MM.1S (cell line): ENCODE results near the gene BRICD5.

Source experiments
- DNase-seq: peaks from one replicate; pipeline ENCODE4 v3.0.0-alpha.2; 2015
- H2AFZ ChIP-seq: fragments of 300-600 bp; sonication (generic); 2 replicates; pipeline ENCODE4 v1.6.0; 2016; ENCODE audit warnings: antibody characterized with exemption, low read length
- H3F3A ChIP-seq: fragments of 300-600 bp; sonication (generic); 2 replicates; pipeline ENCODE4 v1.6.1; 2016; ENCODE audit warnings: mild to moderate bottlenecking, antibody characterized with exemption, low read length, moderate library complexity, mixed read lengths; ENCODE audit not compliant: insufficient read depth
- H3K27ac ChIP-seq: fragments of 300-600 bp; sonication (generic); 2 replicates; pipeline ENCODE4 v1.5.1; 2016; ENCODE audit warnings: mild to moderate bottlenecking, low read length
- H3K27me3 ChIP-seq: fragments of 300-600 bp; sonication (generic); replicated peaks from 2 replicates; pipeline ENCODE4 v1.6.0; 2016; ENCODE audit warnings: low read length; ENCODE audit not compliant: insufficient read depth
- H3K36me3 ChIP-seq: fragments of 300-600 bp; sonication (generic); replicated peaks from 2 replicates; pipeline ENCODE4 v1.6.1; 2016; ENCODE audit warnings: mild to moderate bottlenecking, low read length, mixed read lengths; ENCODE audit not compliant: insufficient read depth
- H3K4me1 ChIP-seq: fragments of 300-600 bp; sonication (generic); 2 replicates; pipeline ENCODE4 v1.6.1; 2016; ENCODE audit warnings: low read length, mixed read lengths
- H3K4me2 ChIP-seq: fragments of 300-600 bp; sonication (generic); 2 replicates; pipeline ENCODE4 v1.6.0; 2016; ENCODE audit warnings: low read depth, low read length
- H3K4me3 ChIP-seq: fragments of 300-600 bp; sonication (generic); 2 replicates; pipeline ENCODE4 v1.5.1; 2016; ENCODE audit warnings: low read length, mixed read lengths
- H3K79me2 ChIP-seq: fragments of 300-600 bp; sonication (generic); 2 replicates; pipeline ENCODE4 v1.6.1; 2016; ENCODE audit warnings: mixed run types, low read length, mixed read lengths
- H3K9ac ChIP-seq: fragments of 300-600 bp; sonication (generic); 2 replicates; pipeline ENCODE4 v1.6.1; 2016; ENCODE audit warnings: low read length, mixed read lengths
- H3K9me2 ChIP-seq: fragments of 300-600 bp; sonication (generic); replicated peaks from 2 replicates; pipeline ENCODE4 v1.6.1; 2016; ENCODE audit warnings: mild to moderate bottlenecking, low read length, mixed read lengths; ENCODE audit not compliant: insufficient read depth
- H3K9me3 ChIP-seq: fragments of 300-600 bp; sonication (generic); replicated peaks from 2 replicates; pipeline ENCODE4 v1.6.1; 2016; ENCODE audit warnings: mild to moderate bottlenecking, low read length, mixed read lengths; ENCODE audit not compliant: insufficient read depth
- H4K20me1 ChIP-seq: fragments of 300-600 bp; sonication (generic); 2 replicates; pipeline ENCODE4 v1.6.1; 2016; ENCODE audit warnings: mild to moderate bottlenecking, low read length, moderate library complexity, mixed read lengths; ENCODE audit not compliant: insufficient read depth
- CTCF ChIP-seq: fragments of 300-600 bp; sonication (generic); IDR thresholded peaks from 2 replicates; pipeline ENCODE4 v1.5.1; 2016; ENCODE audit warnings: antibody characterized with exemption, low read length, mixed read lengths
- EZH2 ChIP-seq: fragments of 300-600 bp; sonication (generic); optimal IDR thresholded peaks from 2 replicates; pipeline ENCODE3; 2017; ENCODE audit warnings: low read depth, mild to moderate bottlenecking, antibody characterized with exemption, low read length, mixed read lengths
- EZH2phosphoT487 ChIP-seq: fragments of 300-600 bp; sonication (generic); IDR thresholded peaks from 2 replicates; pipeline ENCODE4 v1.6.1; 2018; ENCODE audit warnings: antibody characterized with exemption, low read length

BRICD5 gene

GRCh38 chr16:2191446-2191706 is 19.3 kb downstream of the BRICD5 start:
- H3K4me3 ChIP-seq = no peak overlapping the region
- no peaks in the 10 kb centered on the region for H3F3A ChIP-seq
- H3K4me2 ChIP-seq = no peak overlapping the region
- H3K27ac ChIP-seq = no peak overlapping the region
- TF ChIP-seq CTCF (no peak), EZH2phosphoT487 (no peak), EZH2 (no peak)
- no peak overlapping the region for H3K9ac ChIP-seq
- no peaks in the 10 kb centered on the region for H4K20me1 ChIP-seq
- no peaks in the 10 kb centered on the region for H3K79me2 ChIP-seq
- DNase-seq = no peak
- H3K27me3 ChIP-seq = peaks cover 84% of the 10 kb centered on the region
- no peak overlapping the region for H2AFZ ChIP-seq
- no peaks in the 10 kb centered on the region for H3K36me3 ChIP-seq
- H3K9me3 ChIP-seq = no peaks in the 10 kb centered on the region
- no peaks in the 10 kb centered on the region for H3K9me2 ChIP-seq
- H3K4me1 ChIP-seq = no peaks in the 10 kb centered on the region

DNA sequence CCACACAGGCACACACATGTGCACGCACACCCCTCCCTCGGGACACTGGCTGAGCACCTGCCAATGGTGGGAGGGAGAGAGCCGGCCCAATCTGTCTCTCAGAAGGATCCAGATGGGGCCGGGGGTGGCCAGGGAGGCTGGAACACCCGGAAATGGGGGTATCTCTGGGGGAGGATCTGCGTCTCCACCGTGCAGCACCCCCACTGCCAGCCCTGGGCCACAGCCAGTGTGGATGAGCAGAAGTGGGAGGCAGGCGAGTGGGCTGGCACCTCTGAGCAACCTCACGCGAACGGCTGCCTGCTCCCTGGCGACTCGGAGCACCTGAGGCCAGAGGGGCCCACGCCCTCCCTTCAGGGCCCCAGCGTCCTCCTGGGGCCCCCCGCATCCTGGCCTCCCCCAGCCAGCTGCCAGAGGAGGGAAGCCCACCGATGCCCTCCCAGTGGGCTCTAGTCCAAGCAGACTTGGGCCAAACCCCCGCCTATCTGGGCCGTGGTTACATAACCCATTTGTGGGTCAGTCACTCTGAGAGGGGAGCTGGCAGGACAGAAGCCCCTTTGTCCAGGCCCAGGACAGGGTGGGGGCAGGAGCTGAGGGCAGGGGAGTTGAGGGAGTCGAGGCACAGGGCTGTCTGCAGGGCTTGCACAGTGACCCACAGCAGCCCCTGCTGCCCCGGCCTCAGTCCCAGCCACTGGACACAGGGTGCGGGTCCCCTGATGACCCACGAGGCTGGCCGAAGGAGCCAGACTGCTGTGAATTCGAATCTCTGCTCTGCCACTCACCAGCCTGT is 19.8 kb downstream of the BRICD5 start:
- TF ChIP-seq CTCF (no peak), EZH2phosphoT487 (no peak), EZH2 (no peak)
- no peaks in the 10 kb centered on the region for H3K9me3 ChIP-seq
- no peaks in the 10 kb centered on the region for H4K20me1 ChIP-seq
- no peak overlapping the region for H3K9ac ChIP-seq
- peaks cover 88% of the 10 kb centered on the region for H3K27me3 ChIP-seq
- no peak overlapping the region for H2AFZ ChIP-seq
- H3K4me1 ChIP-seq = no peaks in the 10 kb centered on the region
- H3K9me2 ChIP-seq = no peaks in the 10 kb centered on the region
- H3F3A ChIP-seq = no peaks in the 10 kb centered on the region
- H3K27ac ChIP-seq = no peak overlapping the region
- H3K4me2 ChIP-seq = no peak overlapping the region
- no peaks in the 10 kb centered on the region for H3K79me2 ChIP-seq
- H3K4me3 ChIP-seq = no peak overlapping the region
- DNase-seq = no peak
- no peaks in the 10 kb centered on the region for H3K36me3 ChIP-seq

GRCh38 chr16:2190002-2190658 is 20.5 kb downstream of the BRICD5 start:
- H3K27me3 ChIP-seq = peaks cover 88% of the 10 kb centered on the region
- DNase-seq = no peak
- no peaks in the 10 kb centered on the region for H4K20me1 ChIP-seq
- no peaks in the 10 kb centered on the region for H3K9me3 ChIP-seq
- no peaks in the 10 kb centered on the region for H3K4me1 ChIP-seq
- H3K9ac ChIP-seq = no peak overlapping the region
- H3K27ac ChIP-seq = no peak overlapping the region
- H3K4me3 ChIP-seq = no peak overlapping the region
- H3K36me3 ChIP-seq = no peaks in the 10 kb centered on the region
- H3K4me2 ChIP-seq = no peak overlapping the region
- no peak for TF ChIP-seq EZH2phosphoT487
- no peak for TF ChIP-seq CTCF
- TF ChIP-seq EZH2 = no peak
- H3K9me2 ChIP-seq = no peaks in the 10 kb centered on the region
- H2AFZ ChIP-seq = no peak overlapping the region
- no peaks in the 10 kb centered on the region for H3K79me2 ChIP-seq
- no peaks in the 10 kb centered on the region for H3F3A ChIP-seq
